Stimulated activated CD4-positive, alpha-beta T cell treated with anti-CD3 and anti-CD28 coated beads, Interleukin-2, amount 100 ng/mL, for 48 hours (primary cell): ENCODE results near the gene NXN.
"Not testable (repeated sequence)": the region's sequence is repeated elsewhere in the genome, so short reads cannot be mapped to it uniquely, and the experiment has no call there.

Source experiments
- DNase-seq, 2 donors: peaks; one replicate each; pipeline ENCODE4 v3.0.0-alpha.2; 2020

NXN gene

GRCh38 chr17:915538-916201, 63.9 kb downstream of the NXN start:
- DNase-seq = no peak

GRCh38 chr17:914561-914960, 65.0 kb downstream of the NXN start:
- DNase-seq = no peak

- no peak for DNase-seq
Observed at GRCh38 chr17:913207-913606, 66.4 kb downstream of the NXN start.

- DNase-seq = no peak
Observed at GRCh38 chr17:909642-910323, 69.8 kb downstream of the NXN start.

- DNase-seq = no peak
Observed at GRCh38 chr17:907725-908124, 71.9 kb downstream of the NXN start.

- not testable (repeated sequence) for DNase-seq
Observed at GRCh38 chr17:905708-906107, 73.9 kb downstream of the NXN start.

- DNase-seq = no peak
Observed at GRCh38 chr17:903691-904481, 75.7 kb downstream of the NXN start.

GRCh38 chr17:902463-902862, 77.1 kb downstream of the NXN start:
- DNase-seq = no peak

- DNase-seq = no peak
Observed at GRCh38 chr17:901964-902363, 77.6 kb downstream of the NXN start.

GRCh38 chr17:901191-901950, 78.2 kb downstream of the NXN start:
- no peak for DNase-seq

- no peak for DNase-seq
Observed at GRCh38 chr17:900336-900934, 79.1 kb downstream of the NXN start.

GRCh38 chr17:897970-898619, 81.5 kb downstream of the NXN start:
- DNase-seq = no peak

- DNase-seq = no peak
Observed at GRCh38 chr17:896953-897661, 82.5 kb downstream of the NXN start.

- no peak for DNase-seq
Observed at GRCh38 chr17:896454-896853, 83.1 kb downstream of the NXN start.

- no peak for DNase-seq
Observed at GRCh38 chr17:892958-893357, 86.6 kb downstream of the NXN start.

GRCh38 chr17:888998-889441, 90.6 kb downstream of the NXN start:
- no peak for DNase-seq

GRCh38 chr17:887551-888209, 91.9 kb downstream of the NXN start:
- no peak for DNase-seq

- no peak for DNase-seq
Observed at GRCh38 chr17:885971-886571, 93.5 kb downstream of the NXN start.

GRCh38 chr17:883586-883962, 96.0 kb downstream of the NXN start:
- no peak for DNase-seq

GRCh38 chr17:882827-883585, 96.6 kb downstream of the NXN start:
- DNase-seq = no peak
